Activated CD8-positive, alpha-beta memory T cell treated with anti-CD3 and anti-CD28 coated beads for 24 hours (primary cell): ENCODE results near the gene ARID1B.

Experiments used
- DNase-seq: peaks from one replicate; pipeline ENCODE4 v3.0.0-alpha.2; 2020

Gene ARID1B

DNA sequence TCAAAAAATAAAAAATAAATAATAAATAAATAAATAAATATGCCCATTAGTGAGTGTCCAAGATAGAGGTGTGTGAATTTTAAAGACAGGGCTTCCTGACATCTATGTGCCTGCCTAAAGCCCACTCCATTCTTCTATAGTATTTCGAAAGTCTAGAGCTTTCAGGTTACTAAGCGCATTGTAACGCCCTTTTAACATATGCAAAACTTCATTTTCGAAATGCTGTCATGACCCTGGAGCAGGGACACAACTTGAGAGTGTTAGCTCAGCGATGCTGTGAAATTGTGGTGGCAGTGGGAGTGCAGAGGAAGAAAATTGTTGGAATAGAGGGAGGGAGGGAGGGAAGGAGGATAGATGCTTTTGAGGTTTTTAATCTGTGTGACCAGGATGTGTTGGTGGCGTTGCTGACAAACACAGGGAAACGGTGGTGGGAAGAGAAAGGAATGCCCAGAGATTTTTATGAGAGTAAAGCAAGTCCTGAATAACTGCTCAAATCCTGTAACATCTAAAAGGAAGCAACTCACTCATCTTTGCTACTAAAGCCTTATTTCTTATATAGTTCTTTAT, 169.3 kb downstream of the ARID1B start:
- DNase-seq, result no peak

DNA sequence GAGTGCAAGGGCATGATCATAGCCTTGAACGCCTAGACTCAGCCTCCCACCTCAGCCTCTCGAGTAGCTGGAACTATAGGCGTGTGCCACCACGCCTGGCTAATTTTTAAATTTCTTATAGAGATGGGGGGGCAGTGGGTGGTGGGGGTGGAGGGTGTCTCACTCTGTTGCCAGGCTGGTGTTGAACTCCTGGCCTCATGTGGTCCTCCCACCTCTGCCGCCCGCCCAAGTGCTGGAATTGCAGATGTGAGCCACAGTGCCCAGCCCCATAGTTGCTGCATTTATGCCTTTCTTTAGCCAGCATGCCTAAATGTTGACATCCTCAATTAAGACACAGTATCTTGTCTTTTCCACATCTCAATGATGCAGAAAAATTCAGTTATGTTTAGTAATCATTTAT, 171.1 kb downstream of the ARID1B start:
- DNase-seq, result no peak

DNA sequence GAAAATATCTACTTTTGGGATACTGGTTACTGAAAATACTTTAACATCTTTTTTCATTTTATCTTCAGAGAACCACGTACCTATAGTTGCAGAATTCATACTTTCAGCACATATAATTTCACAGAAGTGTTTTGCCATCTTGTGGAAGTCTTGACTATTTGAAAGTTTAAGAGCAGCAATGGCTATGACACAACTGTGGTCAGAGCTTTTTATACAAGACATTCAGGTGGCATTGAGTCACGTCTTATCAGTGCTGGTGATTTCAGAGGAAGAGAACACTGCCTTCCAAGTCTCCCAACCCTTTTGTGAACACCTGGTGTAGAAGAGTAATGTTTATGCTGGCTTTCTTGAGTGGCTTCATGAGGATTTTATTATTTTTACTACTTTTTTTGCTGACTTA, 171.6 kb downstream of the ARID1B start:
- no peak for DNase-seq

DNA sequence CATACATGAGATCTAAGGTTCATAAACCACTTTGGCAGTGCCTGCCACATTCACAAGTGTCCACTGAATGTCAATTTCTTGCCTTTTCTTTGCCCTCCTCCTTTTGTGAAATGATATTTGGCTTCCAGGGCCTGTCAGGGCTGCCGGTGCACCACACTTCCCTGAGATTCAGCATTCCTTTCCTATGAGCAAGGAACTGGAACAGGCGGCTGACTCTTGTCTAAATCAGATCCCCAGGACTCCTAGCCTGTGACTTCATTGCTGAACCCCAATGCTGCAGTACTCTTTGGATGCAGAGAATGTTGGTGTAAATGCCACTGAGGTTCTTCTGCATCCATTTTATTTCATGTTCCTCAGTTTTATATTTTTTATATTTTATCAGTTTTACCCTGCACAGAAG, 172.2 kb downstream of the ARID1B start:
- DNase-seq, result no peak

DNA sequence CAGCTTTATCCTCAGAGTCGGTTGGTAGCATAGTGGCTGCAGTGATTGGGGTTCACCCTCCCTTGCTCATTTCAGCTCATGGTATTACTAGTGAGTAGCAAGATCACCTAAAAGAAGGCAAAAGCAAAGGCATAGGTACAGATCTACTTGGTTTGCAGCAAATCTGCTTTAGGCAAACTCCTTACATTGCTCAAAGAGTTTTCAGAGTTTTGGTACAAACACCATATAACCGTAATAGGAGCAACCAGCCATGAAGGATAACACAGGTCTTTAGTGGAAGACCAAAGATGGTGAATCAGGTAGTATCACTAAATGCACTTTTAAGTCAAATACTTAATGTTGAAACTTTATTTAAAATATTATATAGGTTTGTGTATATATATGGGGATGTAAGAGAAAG, 172.9 kb downstream of the ARID1B start:
- no peak for DNase-seq

DNA sequence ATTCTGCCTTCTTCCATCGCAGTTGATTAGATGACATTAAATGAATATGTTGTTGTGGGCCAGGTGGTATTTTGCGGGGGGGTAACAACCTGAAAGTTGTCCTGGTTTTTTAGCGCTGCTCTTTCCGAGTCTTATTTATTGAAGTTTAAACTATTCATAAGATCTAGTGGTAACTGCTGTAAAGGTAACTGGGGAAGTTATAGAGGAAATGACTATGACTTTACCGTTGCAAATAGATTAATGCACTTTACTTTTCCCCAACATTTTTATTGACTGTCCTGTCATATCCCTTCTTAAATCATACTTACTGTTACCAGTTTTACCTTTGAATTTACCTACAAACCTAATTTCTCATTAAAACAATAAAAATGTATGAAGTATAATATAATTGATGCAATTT, 173.4 kb downstream of the ARID1B start:
- DNase-seq, result no peak

DNA sequence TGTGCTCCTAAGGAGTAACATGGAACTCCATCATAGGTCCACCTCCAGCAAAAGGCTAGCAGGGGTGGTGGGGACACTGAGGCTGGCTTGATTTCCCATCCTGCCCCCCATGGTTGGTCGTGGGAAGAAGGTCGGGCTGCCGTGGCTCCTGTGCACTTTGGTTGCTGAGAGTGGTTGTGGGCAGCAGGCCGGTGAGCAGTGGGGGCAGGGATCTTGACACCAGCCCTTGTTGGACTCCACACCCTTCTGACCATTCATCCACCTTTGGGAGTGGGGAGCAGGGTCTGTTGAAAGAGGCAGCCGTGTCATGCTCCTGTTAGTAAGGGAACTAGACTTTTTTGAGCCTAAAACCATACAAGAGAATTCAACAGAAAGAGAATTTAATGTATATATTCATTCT, 175.2 kb downstream of the ARID1B start:
- no peak for DNase-seq

DNA sequence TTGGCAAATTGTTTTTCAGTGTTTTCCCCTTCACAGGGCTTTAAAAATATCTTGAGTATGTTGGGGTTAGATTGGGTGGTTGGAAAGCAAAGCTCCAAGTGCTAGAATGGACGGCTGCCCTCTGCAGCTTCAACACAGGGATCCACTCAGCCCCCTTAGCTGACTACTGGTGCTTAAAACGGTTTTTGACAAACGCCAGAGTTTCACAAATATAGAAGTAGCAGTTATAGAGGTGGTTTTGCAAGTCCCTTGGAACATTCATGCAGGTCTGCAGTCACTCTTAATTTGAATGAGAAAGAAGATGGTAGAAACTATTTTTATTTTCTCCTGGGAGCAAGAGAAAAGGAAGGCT, 175.9 kb downstream of the ARID1B start:
- no peak for DNase-seq

DNA sequence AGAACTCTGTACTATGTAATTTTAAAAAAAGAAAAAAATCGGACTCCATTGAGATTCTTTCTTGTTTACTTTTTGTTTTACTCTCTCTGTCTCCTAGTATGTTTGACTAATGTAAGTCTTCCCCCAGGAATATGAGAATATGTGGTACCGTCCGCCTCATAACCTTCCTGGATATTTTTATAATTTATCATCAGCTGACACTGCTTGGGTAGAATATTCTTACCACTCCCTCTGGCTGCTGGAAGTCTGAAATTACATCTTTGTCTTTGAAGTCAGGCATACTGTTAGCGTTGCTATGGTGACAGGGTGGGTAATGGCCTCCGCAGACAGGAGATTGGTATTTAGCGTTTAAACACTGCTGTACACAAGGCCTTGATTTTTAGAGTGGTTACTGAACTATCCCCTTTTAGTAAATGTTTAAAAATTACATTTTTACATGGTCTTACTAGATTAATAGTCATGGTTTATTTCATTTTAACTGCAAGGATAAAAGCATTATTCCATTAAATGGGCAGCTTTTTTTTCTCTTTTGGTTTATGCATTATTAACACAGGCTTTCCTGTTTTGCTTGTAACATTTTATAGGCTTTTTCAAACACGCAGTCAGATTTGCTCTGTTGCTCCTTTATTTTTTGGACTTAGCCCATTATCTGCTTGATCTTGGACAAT, 176.4 kb downstream of the ARID1B start:
- DNase-seq, result no peak

DNA sequence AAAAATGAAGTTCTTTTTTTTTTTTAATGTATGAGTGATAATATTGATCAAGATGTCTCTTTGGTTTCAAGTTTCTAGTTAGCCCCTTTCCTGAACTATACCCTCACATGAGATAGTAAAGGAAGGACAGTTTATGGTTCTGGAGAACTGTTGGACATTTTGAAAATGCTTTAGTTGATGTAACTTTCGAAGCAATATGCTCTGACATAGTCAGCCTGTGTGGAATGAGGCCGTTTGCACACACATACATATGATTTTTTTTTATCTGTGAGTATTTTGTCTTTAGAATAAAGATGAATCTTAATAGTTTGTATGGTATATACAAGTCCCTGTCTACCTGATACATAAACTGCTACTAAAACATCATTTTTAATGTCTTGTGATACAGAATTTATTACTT, 177.0 kb downstream of the ARID1B start:
- no peak for DNase-seq

DNA sequence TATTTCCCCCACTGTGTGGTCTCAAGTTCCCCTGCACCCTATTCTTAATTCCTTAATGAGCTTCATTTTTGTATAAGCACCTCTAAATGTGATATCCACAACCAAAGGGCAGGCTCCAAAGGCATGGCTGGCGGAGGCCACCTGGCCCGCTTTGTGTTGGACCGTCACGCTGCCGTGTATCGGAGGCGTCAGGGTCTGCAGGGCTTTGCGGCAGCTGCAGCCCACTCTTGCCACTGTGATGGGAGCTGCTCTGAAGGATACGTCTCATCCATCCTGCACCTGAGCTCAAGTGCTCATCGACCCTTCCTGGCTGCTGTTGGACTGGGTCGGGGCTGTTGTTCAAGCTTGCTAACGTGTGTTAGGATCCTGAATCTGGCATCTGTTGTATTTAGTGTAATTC, 177.6 kb downstream of the ARID1B start:
- no peak for DNase-seq

DNA sequence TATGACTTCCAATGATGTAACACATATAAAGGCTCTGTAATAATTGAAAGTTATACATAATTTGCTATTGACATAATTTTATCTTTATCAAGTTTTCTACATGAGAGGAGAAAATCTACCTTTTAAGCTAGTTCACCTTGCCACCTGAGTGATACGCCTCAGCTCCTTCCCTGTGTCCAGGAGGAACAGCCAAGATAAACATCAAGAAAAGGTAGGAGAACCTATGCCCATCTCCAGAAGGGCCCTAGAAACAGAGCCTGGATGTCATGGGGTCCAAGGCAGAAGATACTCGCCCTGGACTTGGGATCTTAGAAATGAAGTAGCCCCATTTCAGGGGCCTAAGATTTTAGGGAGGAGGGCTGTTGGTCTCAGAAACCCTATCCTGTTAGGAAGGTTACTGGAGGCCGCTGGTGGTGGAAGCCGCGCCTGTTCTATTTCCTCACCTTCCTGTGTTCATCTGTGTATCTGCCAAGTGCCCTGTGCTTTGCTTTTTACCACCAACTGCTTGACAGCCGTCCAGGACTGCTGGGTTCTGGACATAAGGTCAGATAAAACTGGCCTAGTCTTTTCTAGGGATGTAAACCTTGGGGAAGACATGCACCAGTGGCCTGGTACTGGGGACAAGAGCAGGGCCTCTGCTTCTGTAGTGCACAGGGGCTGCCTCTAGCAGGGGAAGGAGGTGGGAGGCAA, 178.5 kb downstream of the ARID1B start:
- DNase-seq, result no peak

DNA sequence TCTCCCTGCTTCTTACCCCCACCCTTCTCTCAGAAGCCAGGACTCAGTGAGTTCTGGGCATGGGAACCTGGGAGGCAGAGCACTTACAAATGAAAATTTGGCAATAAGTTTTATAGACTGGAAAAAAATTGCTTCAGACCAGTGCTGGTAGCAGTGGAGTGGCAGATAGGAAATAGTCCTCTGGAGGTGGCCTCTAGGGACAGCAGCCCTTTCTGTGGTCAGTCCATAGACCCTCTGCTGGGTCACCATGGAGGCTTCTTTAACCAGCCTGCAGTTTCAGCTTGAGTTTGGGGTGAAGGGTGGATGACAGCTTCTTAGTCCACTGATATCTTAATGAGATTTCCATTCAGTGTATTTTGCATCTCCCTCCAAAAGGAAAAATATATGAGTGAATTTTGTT, 179.1 kb downstream of the ARID1B start:
- no peak for DNase-seq

DNA sequence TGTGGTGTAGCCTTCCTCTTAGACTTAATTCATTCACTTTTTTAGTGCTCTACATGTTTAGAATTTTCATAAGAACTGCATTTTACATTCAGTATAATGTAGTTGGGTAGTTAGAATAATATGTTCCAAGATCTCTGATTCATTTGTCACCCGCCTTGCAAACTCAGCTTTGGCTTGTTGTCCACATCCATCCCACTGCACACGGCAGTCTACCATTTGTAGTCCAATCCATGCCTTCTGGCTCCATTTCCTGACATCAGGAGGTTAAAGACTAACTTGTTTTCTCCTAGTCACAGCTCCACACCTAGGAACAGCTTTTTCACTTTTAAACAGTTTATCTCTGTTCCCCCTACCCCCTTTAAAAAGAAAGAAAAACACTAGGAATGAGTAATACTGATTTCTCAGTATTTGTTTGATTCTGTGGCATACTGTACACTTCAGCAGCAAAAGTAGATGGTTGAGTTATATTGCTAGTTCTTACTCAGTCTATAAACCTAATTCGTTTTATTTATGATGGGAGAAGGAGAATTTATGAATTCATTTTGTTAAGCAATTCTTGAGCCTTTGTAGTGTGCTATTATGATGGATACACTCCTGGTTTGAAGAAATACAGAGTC, 180.9 kb downstream of the ARID1B start:
- DNase-seq, result no peak

DNA sequence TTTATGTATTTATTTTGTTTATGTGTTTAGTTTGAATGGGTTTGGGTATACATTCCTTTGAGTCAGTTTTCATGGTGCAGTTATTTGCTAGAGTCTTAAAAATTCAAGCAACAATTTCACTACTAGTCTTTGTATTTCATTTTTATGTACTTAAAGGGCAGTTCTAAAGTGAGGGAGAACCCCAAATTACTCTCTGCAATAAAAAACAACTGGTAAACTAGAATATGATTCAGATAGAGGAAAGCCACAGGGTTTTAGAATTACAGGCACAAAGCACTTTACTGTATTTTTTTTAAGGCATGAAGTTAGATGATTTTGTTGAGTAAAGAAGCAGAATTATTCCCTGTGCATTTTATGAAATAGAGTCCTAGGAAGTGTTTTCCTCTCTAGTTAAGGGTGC, 183.3 kb downstream of the ARID1B start:
- DNase-seq, result no peak

DNA sequence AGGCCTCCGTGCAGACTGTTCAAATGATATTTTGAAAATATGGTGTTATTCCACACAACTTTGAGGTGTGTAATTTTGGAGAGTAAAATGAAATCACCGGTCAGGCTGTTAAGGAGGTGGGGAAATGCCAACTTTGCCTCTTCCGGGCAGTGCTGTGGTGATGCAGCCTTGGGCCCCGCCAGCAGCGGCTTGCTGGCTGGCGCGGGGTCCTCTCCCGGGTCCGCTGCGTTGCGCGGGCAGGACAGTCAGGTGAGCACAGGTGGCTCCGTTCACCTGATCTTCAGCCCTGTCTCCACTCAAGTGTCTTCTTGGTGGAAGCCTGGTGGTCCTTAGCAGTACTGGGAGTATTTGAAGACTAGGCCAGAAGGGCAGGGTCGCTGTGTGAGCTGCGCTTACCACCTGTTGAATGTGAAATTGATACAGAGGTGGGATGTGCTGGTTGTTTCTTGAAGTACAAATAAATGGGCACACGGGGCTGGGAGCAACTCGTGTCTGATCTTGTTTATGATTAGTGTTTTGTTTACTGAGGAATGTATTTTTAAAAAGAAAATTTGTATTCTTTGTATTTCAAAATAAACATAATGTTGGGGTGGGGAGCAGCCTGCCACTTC, 184.2 kb downstream of the ARID1B start:
- no peak for DNase-seq

DNA sequence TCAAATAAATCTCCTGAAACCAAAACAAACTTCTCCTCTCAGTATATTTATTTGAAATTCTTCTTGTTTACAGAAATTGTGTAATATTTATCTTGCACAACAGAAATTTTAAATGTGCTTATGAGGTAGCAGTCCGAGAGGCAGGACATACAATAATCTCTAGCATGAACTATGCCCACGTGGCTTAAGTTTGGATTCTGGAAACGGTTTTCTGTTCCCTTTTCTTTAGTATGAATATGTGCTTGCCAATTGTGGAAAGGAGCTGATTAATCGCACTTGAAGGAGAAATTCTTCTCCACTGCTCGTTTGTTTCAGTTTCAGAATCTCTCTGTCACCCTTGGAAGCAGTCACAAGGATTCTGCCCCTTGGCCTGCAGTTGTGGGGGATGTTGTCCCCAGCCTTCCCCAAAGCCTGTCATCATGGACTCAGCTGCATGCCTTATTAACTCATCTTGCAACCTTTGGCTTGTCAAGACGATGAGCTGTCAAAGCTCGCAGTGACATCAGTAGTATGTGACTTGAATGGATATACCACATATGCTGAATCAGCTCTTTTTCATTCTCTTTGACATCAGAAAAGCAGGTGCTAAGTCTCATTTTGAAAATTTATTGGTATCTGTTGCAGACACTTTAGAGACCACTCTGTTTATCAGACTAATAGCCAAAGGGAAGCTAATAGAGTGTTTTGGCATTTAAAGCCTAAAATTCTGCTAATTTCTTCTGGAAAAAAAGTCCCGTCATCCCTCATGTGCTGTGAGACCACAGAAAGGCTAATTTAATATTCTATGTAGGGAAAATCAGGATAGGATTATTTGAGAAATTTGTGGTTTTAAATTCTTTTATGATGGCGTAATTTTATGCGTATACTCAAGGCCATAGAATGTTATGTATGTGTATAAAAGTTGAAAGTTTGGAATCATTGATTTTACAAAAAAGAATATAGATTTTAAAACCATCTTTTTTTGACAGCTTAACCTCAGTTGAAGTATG, 186.8 kb downstream of the ARID1B start:
- no peak for DNase-seq

DNA sequence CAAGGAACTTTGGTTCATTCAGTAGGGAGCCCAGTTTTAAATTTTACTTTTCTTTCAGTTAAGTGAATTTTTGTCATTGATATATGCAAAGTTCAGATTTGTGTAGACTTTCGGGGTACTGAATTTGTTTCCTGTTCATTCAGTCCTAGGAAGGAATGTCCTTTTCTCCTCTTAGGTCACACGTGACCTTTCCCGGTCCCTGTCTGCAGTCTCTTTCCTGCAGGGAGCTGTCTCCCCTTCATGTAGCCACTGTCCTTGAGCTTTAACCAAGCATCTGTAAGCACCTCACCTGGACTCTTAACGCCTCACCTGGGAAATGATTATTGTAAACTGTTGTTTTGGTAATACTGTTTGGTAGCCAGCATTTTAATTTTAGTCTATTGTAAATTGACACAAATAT, 190.7 kb downstream of the ARID1B start:
- DNase-seq, result no peak

DNA sequence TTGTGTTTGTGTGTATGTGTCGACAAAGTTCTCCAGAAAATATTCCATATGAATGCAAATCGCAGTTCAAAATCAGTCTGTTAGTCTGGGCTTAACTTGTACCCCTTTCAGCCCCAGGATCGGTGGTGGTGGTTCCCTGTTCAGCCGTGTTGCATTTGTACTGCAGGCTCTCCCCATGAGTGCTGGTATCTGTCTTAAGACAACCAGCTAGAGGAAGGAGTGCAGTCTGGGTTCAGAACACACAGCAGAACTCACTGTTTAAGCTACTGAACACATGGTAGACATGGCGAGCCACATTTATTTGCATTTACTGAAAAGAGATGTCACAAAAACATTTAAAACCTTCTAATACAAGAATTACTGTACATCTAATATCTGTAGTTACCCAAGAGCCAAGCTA, 192.1 kb downstream of the ARID1B start:
- no peak for DNase-seq

DNA sequence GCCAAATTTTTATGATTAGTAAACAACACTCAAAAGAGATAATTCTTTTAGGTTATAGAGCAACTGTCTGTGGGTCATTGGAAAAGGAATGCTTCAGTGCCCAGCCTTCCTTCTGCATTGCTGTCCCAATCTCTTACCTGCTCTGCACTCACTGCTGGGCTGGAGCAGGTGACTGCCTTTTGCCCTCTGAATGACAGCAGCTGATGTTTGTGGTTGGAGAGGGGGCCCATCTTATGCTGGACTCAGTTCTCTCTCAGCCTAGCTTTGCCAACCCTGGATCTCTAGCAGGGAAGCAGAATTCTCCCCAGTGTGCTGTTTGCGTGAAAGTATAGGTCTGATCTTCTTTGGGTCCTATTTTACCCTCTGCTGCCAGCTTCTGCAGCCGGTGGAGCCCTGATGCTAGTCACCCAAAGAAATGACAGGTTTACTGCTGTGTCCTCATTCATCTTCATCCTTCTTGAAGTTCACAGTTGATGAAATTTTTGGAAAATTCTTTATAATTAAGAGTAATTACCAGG, 193.5 kb downstream of the ARID1B start:
- DNase-seq, result no peak

DNA sequence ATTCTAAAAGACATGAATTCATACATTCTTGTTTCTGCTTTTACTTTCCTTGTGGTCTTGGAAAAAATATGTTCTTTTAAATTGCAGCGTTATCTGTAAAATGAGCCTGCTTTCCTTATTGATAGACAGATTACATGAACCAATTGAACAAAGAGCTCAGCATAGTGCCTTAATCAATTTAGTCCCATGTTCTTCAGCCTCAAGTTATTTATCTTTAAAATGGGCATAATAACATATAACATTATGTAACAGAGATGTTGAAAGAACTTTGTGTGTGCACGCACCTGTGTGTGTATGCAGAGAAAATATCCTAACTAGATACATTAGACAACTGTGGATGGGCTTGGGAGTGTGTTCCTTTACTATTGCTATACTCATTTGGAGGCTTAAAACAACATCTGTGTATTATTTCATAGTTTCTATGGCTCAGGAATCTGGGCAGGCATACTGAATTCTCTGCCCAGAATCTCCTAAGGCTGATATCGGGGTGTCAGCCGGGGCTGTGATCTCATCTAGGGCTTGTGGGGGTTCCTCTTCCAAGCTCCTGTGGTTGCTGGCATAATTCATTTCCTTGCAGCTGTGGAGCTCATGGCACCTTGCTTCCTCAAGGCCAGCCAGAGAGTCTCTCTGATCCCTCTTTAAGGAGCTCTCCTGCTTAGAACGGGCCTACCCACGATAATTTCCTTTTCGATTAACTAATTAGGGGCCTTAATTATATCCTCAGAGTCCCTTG, 194.1 kb downstream of the ARID1B start:
- DNase-seq, result no peak

DNA sequence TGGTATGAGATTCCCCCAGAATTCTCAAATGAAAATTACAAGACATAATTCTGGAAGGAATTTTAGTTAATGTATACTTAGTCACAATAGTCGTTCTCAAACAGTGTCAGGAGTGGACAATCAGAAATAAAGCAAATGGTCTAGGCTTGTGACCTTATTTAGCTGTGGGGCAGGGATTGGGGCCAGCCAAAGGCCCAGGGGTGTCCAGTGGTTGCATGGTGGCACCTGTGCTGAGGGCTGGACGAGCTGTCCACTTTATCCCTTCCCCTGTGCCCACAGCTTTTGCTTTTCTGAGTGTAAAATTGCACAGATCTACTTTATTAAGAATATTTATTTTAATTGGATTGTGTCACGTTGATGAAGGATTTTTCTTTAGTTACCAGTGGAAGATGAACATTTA, 195.0 kb downstream of the ARID1B start:
- DNase-seq, result no peak
